ENCODE results near the gene CLASRP. TPM values are rescaled to one million over a fixed set of nuclear protein-coding genes. Genes with fewer than 3 reads are reported as not detected.

CLASRP gene
- total RNA-seq, 1 experiment from 2014 or later: 79.9 TPM

DNA sequence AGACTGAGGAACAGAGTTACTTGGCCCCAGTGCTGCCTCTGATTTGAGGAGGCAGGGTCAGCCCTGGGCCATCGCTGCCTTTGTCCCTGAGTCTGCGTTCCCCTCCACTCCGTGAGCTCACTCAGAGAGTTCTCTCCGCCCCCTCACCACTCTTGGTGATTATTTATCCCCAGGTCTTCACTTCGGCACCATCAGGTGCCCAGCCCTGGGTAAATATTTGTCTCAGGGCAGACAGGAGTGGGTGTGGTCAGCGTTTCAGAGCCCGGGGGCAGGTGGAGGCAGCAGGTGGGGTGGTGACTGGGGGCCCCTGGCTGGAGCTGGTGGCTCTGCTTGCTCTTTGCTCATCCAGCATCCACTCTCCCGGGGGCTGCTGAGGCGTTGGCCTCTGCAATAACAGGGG is 74.8 kb downstream of the CLASRP start:
- H3K36me3 ChIP-seq (ENCODE audit: control insufficient read depth in 1 of 2, insufficient read depth in 2 of 2, low read length in 2 of 2): no peaks in the 10 kb centered on the region
- no peak overlapping the region for H3K9ac ChIP-seq (ENCODE audit: low read length)
- H3K27ac ChIP-seq (ENCODE audit: low read depth, low read length): no peak overlapping the region
- H3K4me3 ChIP-seq (replicated peaks in 1 of 2; ENCODE audit: low read depth in 1 of 2, low read length in 2 of 2): no peak overlapping the region
- TF ChIP-seq, protein P1, sequence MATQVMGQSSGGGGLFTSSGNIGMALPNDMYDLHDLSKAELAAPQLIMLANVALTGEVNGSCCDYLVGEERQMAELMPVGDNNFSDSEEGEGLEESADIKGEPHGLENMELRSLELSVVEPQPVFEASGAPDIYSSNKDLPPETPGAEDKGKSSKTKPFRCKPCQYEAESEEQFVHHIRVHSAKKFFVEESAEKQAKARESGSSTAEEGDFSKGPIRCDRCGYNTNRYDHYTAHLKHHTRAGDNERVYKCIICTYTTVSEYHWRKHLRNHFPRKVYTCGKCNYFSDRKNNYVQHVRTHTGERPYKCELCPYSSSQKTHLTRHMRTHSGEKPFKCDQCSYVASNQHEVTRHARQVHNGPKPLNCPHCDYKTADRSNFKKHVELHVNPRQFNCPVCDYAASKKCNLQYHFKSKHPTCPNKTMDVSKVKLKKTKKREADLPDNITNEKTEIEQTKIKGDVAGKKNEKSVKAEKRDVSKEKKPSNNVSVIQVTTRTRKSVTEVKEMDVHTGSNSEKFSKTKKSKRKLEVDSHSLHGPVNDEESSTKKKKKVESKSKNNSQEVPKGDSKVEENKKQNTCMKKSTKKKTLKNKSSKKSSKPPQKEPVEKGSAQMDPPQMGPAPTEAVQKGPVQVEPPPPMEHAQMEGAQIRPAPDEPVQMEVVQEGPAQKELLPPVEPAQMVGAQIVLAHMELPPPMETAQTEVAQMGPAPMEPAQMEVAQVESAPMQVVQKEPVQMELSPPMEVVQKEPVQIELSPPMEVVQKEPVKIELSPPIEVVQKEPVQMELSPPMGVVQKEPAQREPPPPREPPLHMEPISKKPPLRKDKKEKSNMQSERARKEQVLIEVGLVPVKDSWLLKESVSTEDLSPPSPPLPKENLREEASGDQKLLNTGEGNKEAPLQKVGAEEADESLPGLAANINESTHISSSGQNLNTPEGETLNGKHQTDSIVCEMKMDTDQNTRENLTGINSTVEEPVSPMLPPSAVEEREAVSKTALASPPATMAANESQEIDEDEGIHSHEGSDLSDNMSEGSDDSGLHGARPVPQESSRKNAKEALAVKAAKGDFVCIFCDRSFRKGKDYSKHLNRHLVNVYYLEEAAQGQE (IDR thresholded peaks at IDR 0.05; ENCODE audit: low read depth): no peak
- TF ChIP-seq, protein P2, sequence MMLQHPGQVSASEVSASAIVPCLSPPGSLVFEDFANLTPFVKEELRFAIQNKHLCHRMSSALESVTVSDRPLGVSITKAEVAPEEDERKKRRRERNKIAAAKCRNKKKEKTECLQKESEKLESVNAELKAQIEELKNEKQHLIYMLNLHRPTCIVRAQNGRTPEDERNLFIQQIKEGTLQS (IDR thresholded peaks at IDR 0.05): no peak
- no peak for TF ChIP-seq ZNF274 (IDR thresholded peaks at IDR 0.05; ENCODE audit: low read depth, low read length)
- TF ChIP-seq JUND (IDR thresholded peaks at IDR 0.05): no peak
- TF ChIP-seq, protein P3, sequence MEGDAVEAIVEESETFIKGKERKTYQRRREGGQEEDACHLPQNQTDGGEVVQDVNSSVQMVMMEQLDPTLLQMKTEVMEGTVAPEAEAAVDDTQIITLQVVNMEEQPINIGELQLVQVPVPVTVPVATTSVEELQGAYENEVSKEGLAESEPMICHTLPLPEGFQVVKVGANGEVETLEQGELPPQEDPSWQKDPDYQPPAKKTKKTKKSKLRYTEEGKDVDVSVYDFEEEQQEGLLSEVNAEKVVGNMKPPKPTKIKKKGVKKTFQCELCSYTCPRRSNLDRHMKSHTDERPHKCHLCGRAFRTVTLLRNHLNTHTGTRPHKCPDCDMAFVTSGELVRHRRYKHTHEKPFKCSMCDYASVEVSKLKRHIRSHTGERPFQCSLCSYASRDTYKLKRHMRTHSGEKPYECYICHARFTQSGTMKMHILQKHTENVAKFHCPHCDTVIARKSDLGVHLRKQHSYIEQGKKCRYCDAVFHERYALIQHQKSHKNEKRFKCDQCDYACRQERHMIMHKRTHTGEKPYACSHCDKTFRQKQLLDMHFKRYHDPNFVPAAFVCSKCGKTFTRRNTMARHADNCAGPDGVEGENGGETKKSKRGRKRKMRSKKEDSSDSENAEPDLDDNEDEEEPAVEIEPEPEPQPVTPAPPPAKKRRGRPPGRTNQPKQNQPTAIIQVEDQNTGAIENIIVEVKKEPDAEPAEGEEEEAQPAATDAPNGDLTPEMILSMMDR (IDR thresholded peaks at IDR 0.05 in 2 of 3, conservative IDR thresholded peaks at IDR 0.05 in 1 of 3; ENCODE audit: borderline replicate concordance in 1 of 3, insufficient read depth in 1 of 3, low read depth in 2 of 3, low read length in 2 of 3): no peak
- no peak for TF ChIP-seq EZH2phosphoT487 (IDR thresholded peaks at IDR 0.05; ENCODE audit: borderline replicate concordance)
- TF ChIP-seq, protein P4, sequence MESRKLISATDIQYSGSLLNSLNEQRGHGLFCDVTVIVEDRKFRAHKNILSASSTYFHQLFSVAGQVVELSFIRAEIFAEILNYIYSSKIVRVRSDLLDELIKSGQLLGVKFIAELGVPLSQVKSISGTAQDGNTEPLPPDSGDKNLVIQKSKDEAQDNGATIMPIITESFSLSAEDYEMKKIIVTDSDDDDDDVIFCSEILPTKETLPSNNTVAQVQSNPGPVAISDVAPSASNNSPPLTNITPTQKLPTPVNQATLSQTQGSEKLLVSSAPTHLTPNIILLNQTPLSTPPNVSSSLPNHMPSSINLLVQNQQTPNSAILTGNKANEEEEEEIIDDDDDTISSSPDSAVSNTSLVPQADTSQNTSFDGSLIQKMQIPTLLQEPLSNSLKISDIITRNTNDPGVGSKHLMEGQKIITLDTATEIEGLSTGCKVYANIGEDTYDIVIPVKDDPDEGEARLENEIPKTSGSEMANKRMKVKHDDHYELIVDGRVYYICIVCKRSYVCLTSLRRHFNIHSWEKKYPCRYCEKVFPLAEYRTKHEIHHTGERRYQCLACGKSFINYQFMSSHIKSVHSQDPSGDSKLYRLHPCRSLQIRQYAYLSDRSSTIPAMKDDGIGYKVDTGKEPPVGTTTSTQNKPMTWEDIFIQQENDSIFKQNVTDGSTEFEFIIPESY (IDR thresholded peaks at IDR 0.05; ENCODE audit: extremely low read depth, insufficient replicate concordance, low read length): no peak
- TF ChIP-seq SIN3A (IDR thresholded peaks at IDR 0.05; ENCODE audit: low read depth): no peak
- DNase-seq (ENCODE audit: low read depth, low spot score) (no peak), ATAC-seq (no peak)
- H4K20me1 ChIP-seq (ENCODE audit: insufficient read depth): 0 out of 2 replicates have a peak, but pooled peaks cover 4% of the 10 kb centered on the region
- H3K9me3 ChIP-seq (ENCODE audit: control insufficient read depth in 1 of 2, insufficient read depth in 1 of 2, low read depth in 1 of 2, low read length in 2 of 2): no peaks in the 10 kb centered on the region
- intact Hi-C loops (cut with micrococcal nuclease): no loop called here
- no peaks in the 10 kb centered on the region for H3K27me3 ChIP-seq (ENCODE audit: insufficient read depth, low read length)
- ChIA-PET RAD21 (ENCODE audit: low non-redundant PET in 1 of 2, low total read pairs in 2 of 2, uncharacterized antibody in 2 of 2, unreplicated experiment in 2 of 2) (no interaction called here), CTCF (interaction anchor here (0.7 kb wide), 1 partner anchor 54 kb away, joined by 3 read pairs; no protein-coding TSS in a partner anchor), POLR2A (no interaction called here)
- peaks cover 94% of the 10 kb centered on the region for H3K79me2 ChIP-seq (ENCODE audit: insufficient read depth, low read length)
- BruUV-seq (replicated peaks): no TSS peak
- no peak overlapping the region for H2AFZ ChIP-seq (ENCODE audit: low read depth, low read length, poor library complexity, severe bottlenecking)
- no peak overlapping the region for H3K4me2 ChIP-seq (ENCODE audit: low read length)
- H3K4me1 ChIP-seq (ENCODE audit: control insufficient read depth in 1 of 2, insufficient read depth in 2 of 2, low read length in 2 of 2): peaks cover 4 to 13% of the 10 kb centered on the region in 2 experiments; a peak in 1 of 4 replicates
- no peaks in the 10 kb centered on the region for H3K9me2 ChIP-seq (ENCODE audit: insufficient read depth)

Measured in HCT116 (cell line).